ENCODE measurements around the gene SHISAL1. TPM values are rescaled to one million over a fixed set of nuclear protein-coding genes. Genes with fewer than 3 reads are reported as not detected.

Gene SHISAL1
- total RNA-seq, 1 donor from 2014 or later = 7.5 TPM

DNA sequence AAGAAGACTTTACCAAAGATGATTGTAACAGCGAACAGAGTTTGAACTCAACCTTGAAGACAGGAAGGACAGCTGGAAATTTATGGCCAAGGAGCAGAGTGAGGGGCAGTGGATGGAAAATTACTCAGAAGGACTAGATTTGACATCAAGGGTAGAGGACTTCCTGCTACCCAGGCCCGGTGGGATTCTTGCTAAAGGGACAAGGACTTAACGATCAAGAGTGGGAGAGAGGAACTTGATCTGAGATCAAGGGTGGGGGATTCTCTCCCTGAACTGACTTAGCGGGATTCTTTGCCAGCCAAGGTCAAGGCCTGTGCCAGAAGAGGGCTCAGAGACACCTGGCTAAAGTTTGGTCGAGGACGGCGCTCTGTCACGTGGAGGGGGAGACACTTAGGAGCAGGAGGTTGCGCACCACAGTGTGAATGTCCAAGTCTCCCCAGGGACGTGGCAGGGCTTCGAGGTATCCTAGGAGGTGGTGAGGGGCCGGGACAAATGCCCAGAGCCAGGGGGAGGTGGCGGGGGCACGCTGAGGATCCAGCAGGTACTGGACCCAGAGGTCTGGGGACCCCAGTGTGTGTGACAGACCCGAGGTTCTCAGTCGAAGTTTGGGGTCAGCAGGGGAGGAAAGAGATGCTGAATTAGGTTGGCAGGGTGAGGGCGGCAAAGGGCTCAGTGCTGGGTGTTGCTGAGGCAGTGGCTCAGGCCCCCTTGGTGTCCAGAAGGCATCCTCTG, 46.1 kb upstream of the SHISAL1 start:
- no peaks in the 10 kb centered on the region for H3K9me3 Mint-ChIP-seq (ENCODE audit: low read depth)
- H3K4me3 Mint-ChIP-seq (ENCODE audit: unreplicated experiment) = no peak overlapping the region
- peak; percentile 72 for DNase-seq (ENCODE audit: low spot score)
- H3K36me3 Mint-ChIP-seq (ENCODE audit: low read depth) = no peaks in the 10 kb centered on the region
- peaks cover 6% of the 10 kb centered on the region for H3K27me3 Mint-ChIP-seq (ENCODE audit: low read depth)
- H3K4me1 Mint-ChIP-seq (ENCODE audit: low read depth) = peaks cover 64% of the 10 kb centered on the region
- peak overlapping the region; percentile 83 for H3K27ac Mint-ChIP-seq (ENCODE audit: unreplicated experiment)
- TF ChIP-seq, protein P1, sequence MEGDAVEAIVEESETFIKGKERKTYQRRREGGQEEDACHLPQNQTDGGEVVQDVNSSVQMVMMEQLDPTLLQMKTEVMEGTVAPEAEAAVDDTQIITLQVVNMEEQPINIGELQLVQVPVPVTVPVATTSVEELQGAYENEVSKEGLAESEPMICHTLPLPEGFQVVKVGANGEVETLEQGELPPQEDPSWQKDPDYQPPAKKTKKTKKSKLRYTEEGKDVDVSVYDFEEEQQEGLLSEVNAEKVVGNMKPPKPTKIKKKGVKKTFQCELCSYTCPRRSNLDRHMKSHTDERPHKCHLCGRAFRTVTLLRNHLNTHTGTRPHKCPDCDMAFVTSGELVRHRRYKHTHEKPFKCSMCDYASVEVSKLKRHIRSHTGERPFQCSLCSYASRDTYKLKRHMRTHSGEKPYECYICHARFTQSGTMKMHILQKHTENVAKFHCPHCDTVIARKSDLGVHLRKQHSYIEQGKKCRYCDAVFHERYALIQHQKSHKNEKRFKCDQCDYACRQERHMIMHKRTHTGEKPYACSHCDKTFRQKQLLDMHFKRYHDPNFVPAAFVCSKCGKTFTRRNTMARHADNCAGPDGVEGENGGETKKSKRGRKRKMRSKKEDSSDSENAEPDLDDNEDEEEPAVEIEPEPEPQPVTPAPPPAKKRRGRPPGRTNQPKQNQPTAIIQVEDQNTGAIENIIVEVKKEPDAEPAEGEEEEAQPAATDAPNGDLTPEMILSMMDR (IDR thresholded peaks at IDR 0.05) = no peak

GRCh38 chr22:44357966-44358465, 45.3 kb upstream of the SHISAL1 start:
- Mint-ChIP-seq H3K4me1 (ENCODE audit: low read depth) (peaks cover 56% of the 10 kb centered on the region), H3K27ac (ENCODE audit: unreplicated experiment) (peak overlapping the region; percentile 69), H3K9me3 (ENCODE audit: low read depth) (no peaks in the 10 kb centered on the region), H3K27me3 (ENCODE audit: low read depth) (peaks cover 6% of the 10 kb centered on the region), H3K4me3 (ENCODE audit: unreplicated experiment) (no peak overlapping the region), H3K36me3 (ENCODE audit: low read depth) (no peaks in the 10 kb centered on the region)
- TF ChIP-seq, protein P1 (IDR thresholded peaks at IDR 0.05) = no peak
- DNase-seq (ENCODE audit: low spot score) = peak; percentile 53

DNA sequence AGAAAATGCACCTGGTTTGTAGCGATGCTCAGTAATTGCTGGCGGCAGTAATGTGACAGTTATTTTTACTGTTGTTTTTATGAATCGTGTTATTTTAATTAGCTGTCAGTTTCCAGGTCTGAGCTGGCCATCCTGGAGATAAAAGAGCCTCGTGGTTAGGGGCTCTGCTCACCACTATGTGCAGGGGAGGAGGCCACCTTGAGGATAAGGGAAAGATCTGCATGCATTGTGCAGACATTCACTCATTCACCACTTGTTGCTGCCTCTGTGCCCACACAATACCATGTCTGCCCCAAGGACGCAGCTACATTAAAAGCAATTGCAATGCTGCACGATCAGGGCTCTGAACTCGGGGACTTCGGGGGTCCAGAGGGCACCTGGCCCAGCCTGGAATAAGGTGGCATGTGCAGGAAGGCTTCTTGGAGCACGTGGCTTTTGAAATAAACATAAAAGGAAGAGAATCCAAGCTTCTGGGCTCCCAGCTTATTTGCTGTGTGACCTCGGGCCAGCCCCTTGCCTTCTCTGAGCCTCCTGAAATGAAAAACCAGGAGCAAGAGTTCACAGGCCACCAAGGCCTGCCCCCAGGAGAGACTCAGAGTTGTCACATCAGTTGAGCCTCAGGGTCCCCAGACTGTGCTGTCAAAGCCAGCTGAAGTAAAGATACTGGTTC, 44.7 kb upstream of the SHISAL1 start:
- no peak for DNase-seq (ENCODE audit: low spot score)
- no peaks in the 10 kb centered on the region for H3K36me3 Mint-ChIP-seq (ENCODE audit: low read depth)
- H3K4me3 Mint-ChIP-seq (ENCODE audit: unreplicated experiment) = no peak overlapping the region
- peaks cover 6% of the 10 kb centered on the region for H3K27me3 Mint-ChIP-seq (ENCODE audit: low read depth)
- no peaks in the 10 kb centered on the region for H3K9me3 Mint-ChIP-seq (ENCODE audit: low read depth)
- TF ChIP-seq, protein P1 (IDR thresholded peaks at IDR 0.05) = peak; percentile 47
- H3K27ac Mint-ChIP-seq (ENCODE audit: unreplicated experiment) = peak overlapping the region; percentile 69
- H3K4me1 Mint-ChIP-seq (ENCODE audit: low read depth) = peaks cover 54% of the 10 kb centered on the region

DNA sequence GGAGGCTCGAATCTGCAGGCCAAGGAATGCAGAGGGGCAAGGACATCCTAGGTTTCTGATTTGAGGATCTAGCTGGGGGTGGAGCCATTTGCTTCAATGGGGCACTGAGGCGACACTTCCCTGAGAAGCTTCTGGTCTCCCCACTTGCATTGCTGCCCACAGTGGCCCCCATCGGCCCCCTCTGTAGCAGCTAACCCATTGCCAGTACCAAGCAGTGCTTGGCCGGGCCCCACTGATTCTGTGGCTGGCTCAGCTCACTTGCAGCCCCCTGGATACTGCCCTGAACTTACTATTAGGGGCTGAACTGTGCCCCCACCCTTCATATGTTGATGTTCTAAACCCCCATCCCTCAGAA, 42.9 kb upstream of the SHISAL1 start:
- H3K4me3 Mint-ChIP-seq (ENCODE audit: unreplicated experiment) = no peak overlapping the region
- TF ChIP-seq, protein P1 (IDR thresholded peaks at IDR 0.05) = no peak
- peak; percentile 36 for DNase-seq (ENCODE audit: low spot score)
- peaks cover 53% of the 10 kb centered on the region for H3K4me1 Mint-ChIP-seq (ENCODE audit: low read depth)
- H3K27ac Mint-ChIP-seq (ENCODE audit: unreplicated experiment) = no peak overlapping the region
- H3K9me3 Mint-ChIP-seq (ENCODE audit: low read depth) = no peaks in the 10 kb centered on the region
- no peaks in the 10 kb centered on the region for H3K36me3 Mint-ChIP-seq (ENCODE audit: low read depth)
- peaks cover 6% of the 10 kb centered on the region for H3K27me3 Mint-ChIP-seq (ENCODE audit: low read depth)

DNA sequence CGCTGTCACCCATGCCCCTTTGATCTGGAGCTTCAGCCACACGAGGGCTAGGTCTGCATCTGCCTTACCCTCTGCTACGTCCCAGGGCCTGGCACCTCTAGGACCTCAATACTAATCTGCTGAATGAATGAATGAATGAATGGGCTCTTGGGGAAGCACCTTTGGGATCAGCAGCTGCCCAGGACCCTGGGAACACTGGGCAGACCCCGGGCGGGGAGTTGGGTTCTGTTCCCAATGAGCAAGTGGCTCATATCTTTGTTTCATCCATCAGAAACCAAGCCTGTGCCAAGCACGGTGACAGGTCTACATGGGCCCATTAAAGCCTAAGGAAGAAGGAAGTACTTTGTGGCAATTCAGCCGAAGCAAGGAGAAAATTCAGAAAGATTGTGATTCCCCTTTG, 41.5 kb upstream of the SHISAL1 start:
- no peaks in the 10 kb centered on the region for H3K36me3 Mint-ChIP-seq (ENCODE audit: low read depth)
- H3K9me3 Mint-ChIP-seq (ENCODE audit: low read depth) = no peaks in the 10 kb centered on the region
- TF ChIP-seq, protein P1 (IDR thresholded peaks at IDR 0.05) = no peak
- H3K27me3 Mint-ChIP-seq (ENCODE audit: low read depth) = peaks cover 6% of the 10 kb centered on the region
- no peak overlapping the region for H3K27ac Mint-ChIP-seq (ENCODE audit: unreplicated experiment)
- peak; percentile 39 for DNase-seq (ENCODE audit: low spot score)
- H3K4me3 Mint-ChIP-seq (ENCODE audit: unreplicated experiment) = no peak overlapping the region
- peaks cover 53% of the 10 kb centered on the region for H3K4me1 Mint-ChIP-seq (ENCODE audit: low read depth)
